ENCODE data around the gene G6PC1. TPM values are rescaled to one million over a fixed set of nuclear protein-coding genes. Genes with fewer than 3 reads are reported as not detected.

The G6PC1 gene
- total and polyA plus RNA-seq, 2 of the 13 experiments (the other 11 are each of a cell fraction or from before 2014, with no cell fraction given) = 1.7 to 37.9 TPM

GRCh38 chr17:42894283-42895184 is 6.1 kb upstream of the G6PC1 start (continued):
- TF ChIP-seq ZNF354B (CRISPR knock-in tag; IDR thresholded peaks at IDR 0.05) (peak; percentile 26; the same call in 1 of the 2 replicates), NR2F1 (CRISPR knock-in tag; IDR thresholded peaks at IDR 0.05) (peak in 1 of 2 experiments; percentile 56; a peak in 2 of 4 replicates), SNRNP70 (IDR thresholded peaks at IDR 0.05; ENCODE audit: low read depth, low read length) (no peak), GATAD1 (CRISPR knock-in tag; IDR thresholded peaks at IDR 0.05) (peak; percentile 76), MXD4 (CRISPR knock-in tag; IDR thresholded peaks at IDR 0.05) (peak; percentile 63; the same call in 1 of the 2 replicates), ZNF383 (CRISPR knock-in tag; IDR thresholded peaks at IDR 0.05; ENCODE audit: borderline replicate concordance) (no peak), PRMT3 (CRISPR knock-in tag; IDR thresholded peaks at IDR 0.05; ENCODE audit: borderline replicate concordance, low read depth) (no peak), TCF12 (IDR thresholded peaks at IDR 0.05) (no peak), TCF12 (CRISPR knock-in tag; IDR thresholded peaks at IDR 0.05) (peak; percentile 96), ELF4 (CRISPR knock-in tag; IDR thresholded peaks at IDR 0.05; ENCODE audit: borderline replicate concordance) (peak; percentile 70), ZNF660 (CRISPR knock-in tag; IDR thresholded peaks at IDR 0.05; ENCODE audit: borderline replicate concordance, low read depth) (no peak), FOXA3 (CRISPR knock-in tag; IDR thresholded peaks at IDR 0.05) (peak; percentile 90)
- TF ChIP-seq, protein P1, sequence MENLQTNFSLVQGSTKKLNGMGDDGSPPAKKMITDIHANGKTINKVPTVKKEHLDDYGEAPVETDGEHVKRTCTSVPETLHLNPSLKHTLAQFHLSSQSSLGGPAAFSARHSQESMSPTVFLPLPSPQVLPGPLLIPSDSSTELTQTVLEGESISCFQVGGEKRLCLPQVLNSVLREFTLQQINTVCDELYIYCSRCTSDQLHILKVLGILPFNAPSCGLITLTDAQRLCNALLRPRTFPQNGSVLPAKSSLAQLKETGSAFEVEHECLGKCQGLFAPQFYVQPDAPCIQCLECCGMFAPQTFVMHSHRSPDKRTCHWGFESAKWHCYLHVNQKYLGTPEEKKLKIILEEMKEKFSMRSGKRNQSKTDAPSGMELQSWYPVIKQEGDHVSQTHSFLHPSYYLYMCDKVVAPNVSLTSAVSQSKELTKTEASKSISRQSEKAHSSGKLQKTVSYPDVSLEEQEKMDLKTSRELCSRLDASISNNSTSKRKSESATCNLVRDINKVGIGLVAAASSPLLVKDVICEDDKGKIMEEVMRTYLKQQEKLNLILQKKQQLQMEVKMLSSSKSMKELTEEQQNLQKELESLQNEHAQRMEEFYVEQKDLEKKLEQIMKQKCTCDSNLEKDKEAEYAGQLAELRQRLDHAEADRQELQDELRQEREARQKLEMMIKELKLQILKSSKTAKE (CRISPR knock-in tag; IDR thresholded peaks at IDR 0.05; ENCODE audit: borderline replicate concordance) = peak; percentile 61; the same call in 1 of the 2 replicates
- TF ChIP-seq, protein P2, sequence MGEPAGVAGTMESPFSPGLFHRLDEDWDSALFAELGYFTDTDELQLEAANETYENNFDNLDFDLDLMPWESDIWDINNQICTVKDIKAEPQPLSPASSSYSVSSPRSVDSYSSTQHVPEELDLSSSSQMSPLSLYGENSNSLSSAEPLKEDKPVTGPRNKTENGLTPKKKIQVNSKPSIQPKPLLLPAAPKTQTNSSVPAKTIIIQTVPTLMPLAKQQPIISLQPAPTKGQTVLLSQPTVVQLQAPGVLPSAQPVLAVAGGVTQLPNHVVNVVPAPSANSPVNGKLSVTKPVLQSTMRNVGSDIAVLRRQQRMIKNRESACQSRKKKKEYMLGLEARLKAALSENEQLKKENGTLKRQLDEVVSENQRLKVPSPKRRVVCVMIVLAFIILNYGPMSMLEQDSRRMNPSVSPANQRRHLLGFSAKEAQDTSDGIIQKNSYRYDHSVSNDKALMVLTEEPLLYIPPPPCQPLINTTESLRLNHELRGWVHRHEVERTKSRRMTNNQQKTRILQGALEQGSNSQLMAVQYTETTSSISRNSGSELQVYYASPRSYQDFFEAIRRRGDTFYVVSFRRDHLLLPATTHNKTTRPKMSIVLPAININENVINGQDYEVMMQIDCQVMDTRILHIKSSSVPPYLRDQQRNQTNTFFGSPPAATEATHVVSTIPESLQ (CRISPR knock-in tag; conservative IDR thresholded peaks at IDR 0.05) = 0 out of 2 replicates have a peak, but pooled peaks have one; percentile 74
- TF ChIP-seq, protein P3, sequence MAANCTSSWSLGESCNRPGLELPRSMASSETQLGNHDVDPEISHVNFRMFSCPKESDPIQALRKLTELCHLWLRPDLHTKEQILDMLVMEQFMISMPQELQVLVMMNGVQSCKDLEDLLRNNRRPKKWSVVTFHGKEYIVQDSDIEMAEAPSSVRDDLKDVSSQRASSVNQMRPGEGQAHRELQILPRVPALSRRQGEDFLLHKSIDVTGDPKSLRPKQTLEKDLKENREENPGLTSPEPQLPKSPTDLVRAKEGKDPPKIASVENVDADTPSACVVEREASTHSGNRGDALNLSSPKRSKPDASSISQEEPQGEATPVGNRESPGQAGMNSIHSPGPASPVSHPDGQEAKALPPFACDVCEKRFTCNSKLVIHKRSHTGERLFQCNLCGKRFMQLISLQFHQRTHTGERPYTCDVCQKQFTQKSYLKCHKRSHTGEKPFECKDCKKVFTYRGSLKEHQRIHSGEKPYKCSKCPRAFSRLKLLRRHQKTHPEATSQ (CRISPR knock-in tag; IDR thresholded peaks at IDR 0.05; ENCODE audit: borderline replicate concordance) = peak; percentile 69; the same call in 1 of the 2 replicates
- TF ChIP-seq, protein P4, sequence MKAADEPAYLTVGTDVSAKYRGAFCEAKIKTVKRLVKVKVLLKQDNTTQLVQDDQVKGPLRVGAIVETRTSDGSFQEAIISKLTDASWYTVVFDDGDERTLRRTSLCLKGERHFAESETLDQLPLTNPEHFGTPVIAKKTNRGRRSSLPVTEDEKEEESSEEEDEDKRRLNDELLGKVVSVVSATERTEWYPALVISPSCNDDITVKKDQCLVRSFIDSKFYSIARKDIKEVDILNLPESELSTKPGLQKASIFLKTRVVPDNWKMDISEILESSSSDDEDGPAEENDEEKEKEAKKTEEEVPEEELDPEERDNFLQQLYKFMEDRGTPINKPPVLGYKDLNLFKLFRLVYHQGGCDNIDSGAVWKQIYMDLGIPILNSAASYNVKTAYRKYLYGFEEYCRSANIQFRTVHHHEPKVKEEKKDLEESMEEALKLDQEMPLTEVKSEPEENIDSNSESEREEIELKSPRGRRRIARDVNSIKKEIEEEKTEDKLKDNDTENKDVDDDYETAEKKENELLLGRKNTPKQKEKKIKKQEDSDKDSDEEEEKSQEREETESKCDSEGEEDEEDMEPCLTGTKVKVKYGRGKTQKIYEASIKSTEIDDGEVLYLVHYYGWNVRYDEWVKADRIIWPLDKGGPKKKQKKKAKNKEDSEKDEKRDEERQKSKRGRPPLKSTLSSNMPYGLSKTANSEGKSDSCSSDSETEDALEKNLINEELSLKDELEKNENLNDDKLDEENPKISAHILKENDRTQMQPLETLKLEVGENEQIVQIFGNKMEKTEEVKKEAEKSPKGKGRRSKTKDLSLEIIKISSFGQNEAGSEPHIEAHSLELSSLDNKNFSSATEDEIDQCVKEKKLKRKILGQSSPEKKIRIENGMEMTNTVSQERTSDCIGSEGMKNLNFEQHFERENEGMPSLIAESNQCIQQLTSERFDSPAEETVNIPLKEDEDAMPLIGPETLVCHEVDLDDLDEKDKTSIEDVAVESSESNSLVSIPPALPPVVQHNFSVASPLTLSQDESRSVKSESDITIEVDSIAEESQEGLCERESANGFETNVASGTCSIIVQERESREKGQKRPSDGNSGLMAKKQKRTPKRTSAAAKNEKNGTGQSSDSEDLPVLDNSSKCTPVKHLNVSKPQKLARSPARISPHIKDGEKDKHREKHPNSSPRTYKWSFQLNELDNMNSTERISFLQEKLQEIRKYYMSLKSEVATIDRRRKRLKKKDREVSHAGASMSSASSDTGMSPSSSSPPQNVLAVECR (CRISPR knock-in tag; IDR thresholded peaks at IDR 0.05; ENCODE audit: borderline replicate concordance) = peak; percentile 81; the same call in 1 of the 2 replicates

All from HepG2 (cell line).